ENCODE results near the gene HOXA1.
"Not testable (repeated sequence)": the region's sequence is repeated elsewhere in the genome, so short reads cannot be mapped to it uniquely, and the experiment has no call there.

Gene HOXA1

GRCh38 chr7:27053153-27053552 lies 42.6 kb downstream of the HOXA1 start:
- in situ Hi-C loops (cut with MboI; ENCODE audit: low sequenced_read_pairs), result no loop called here

- in situ Hi-C loops (cut with MboI; ENCODE audit: low sequenced_read_pairs), result no loop called here
Measured at GRCh38 chr7:27051451-27051850, 44.3 kb downstream of the HOXA1 start.

GRCh38 chr7:27048438-27048837 lies 47.4 kb downstream of the HOXA1 start:
- in situ Hi-C loops (cut with MboI; ENCODE audit: low sequenced_read_pairs), result no loop called here

GRCh38 chr7:27046854-27047549 lies 48.8 kb downstream of the HOXA1 start:
- in situ Hi-C loops (cut with MboI; ENCODE audit: low sequenced_read_pairs), result no loop called here

GRCh38 chr7:27045972-27046371 lies 49.8 kb downstream of the HOXA1 start:
- in situ Hi-C loops (cut with MboI; ENCODE audit: low sequenced_read_pairs), result not testable (repeated sequence)

GRCh38 chr7:27045066-27045465 lies 50.7 kb downstream of the HOXA1 start:
- in situ Hi-C loops (cut with MboI; ENCODE audit: low sequenced_read_pairs), result not testable (repeated sequence)

Data from HL-60/S4 treated with phorbol 12-myristate 13-acetate at 8.2 ng/mL for 4 days and 3 days (cell line).